COLO829 (cell line): ENCODE results near the gene POSTN.

Source experiments
- DNase-seq: peaks from one replicate; pipeline ENCODE4 v3.0.0; 2012; ENCODE audit warnings: low spot score

Gene POSTN

GRCh38 chr13:37598597-37598996 is at the start of gene POSTN:
Gene POSTN (minus strand): TSS chr13:37598768. CDS start chr13:37598726, 42 bp downstream.
- no peak for DNase-seq

GRCh38 chr13:37647031-37647650 is 48.6 kb upstream of the POSTN start:
- no peak for DNase-seq

DNA sequence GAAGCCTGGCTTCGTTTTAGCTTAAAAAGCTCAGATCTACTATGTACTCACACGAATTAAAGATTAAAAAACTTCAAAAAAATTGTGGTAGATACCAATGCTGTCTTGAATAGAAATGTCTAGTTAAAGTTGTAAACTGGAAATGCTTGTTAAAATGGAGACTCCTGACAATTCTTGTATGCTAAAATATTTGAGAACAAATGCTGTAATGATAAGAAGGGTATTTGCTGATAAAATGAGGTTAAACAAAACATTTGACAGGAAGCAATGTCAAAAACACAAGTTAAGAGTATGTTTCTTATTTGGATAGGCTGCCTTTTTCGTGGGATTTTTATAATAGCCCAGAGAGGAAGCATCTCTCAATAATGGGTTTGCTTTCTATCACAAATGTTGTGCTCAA is 48.0 kb upstream of the POSTN start:
- DNase-seq = no peak

GRCh38 chr13:37645181-37645740 is 46.7 kb upstream of the POSTN start:
- DNase-seq = no peak

- DNase-seq = no peak
These were observed 42.8 kb upstream of the POSTN start for GRCh38 chr13:37641391-37641790.

GRCh38 chr13:37640499-37640898 is 41.9 kb upstream of the POSTN start:
- peak; percentile 34 for DNase-seq

- DNase-seq = no peak
These were observed 38.1 kb upstream of the POSTN start for GRCh38 chr13:37636701-37637100.

GRCh38 chr13:37632294-37632693 is 33.7 kb upstream of the POSTN start:
- no peak for DNase-seq

GRCh38 chr13:37627428-37627827 is 28.9 kb upstream of the POSTN start:
- DNase-seq = no peak

DNA sequence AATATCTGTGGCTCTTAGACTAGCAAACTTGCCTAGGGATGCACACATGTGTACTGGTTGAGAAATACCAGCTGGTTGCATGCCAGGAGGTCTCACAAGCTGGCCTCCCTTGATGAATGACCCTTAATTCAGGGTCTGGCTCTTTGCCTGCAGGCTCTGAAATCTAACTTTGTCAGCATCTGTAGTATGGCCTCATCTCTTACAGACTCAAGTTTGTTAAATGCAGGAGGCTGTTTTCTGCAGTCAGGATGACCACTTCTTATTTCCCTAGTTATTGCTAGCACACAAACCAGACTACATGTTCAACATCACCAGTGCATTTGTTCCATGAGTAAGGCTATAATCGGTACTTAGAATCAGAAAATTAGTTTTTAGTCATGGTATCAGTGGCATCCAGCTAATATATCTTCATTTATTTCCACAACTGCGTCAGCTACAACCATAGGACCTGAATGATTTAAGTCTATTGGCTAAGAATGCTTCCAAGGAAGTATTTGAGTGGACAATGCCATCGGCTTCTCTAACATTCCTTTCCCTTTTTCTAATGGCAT is 23.3 kb upstream of the POSTN start:
- no peak for DNase-seq

GRCh38 chr13:37618554-37618953 is 20.0 kb upstream of the POSTN start:
- DNase-seq = no peak

DNA sequence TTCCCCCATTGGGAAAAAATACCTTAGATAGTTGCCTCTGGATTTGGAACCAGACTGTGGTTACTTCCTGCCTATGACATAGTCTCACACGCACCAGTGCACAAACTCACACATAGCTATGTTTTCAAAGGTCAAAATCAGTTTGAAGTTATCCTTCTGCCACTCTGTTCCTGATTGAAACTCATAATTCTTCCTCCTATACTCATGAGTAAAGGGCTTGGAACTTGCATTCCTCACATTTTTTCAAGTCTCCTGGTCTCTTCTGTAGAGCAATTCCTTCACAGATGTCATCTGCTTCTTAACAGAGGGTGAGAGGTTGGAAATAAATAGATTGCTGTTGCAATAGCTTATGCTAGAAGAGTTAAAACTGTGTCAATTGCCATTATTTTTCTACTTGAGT is 18.6 kb upstream of the POSTN start:
- no peak for DNase-seq

GRCh38 chr13:37616131-37616530 is 17.6 kb upstream of the POSTN start:
- no peak for DNase-seq

- DNase-seq = no peak
These were observed 16.7 kb upstream of the POSTN start for GRCh38 chr13:37615276-37615675.

- no peak for DNase-seq
These were observed 15.1 kb upstream of the POSTN start for GRCh38 chr13:37613638-37614037.

- DNase-seq = no peak
These were observed 14.7 kb upstream of the POSTN start for GRCh38 chr13:37613236-37613635.

GRCh38 chr13:37608750-37609339 is 10.3 kb upstream of the POSTN start:
- no peak for DNase-seq

GRCh38 chr13:37602733-37603381 is 4.3 kb upstream of the POSTN start:
- no peak for DNase-seq

DNA sequence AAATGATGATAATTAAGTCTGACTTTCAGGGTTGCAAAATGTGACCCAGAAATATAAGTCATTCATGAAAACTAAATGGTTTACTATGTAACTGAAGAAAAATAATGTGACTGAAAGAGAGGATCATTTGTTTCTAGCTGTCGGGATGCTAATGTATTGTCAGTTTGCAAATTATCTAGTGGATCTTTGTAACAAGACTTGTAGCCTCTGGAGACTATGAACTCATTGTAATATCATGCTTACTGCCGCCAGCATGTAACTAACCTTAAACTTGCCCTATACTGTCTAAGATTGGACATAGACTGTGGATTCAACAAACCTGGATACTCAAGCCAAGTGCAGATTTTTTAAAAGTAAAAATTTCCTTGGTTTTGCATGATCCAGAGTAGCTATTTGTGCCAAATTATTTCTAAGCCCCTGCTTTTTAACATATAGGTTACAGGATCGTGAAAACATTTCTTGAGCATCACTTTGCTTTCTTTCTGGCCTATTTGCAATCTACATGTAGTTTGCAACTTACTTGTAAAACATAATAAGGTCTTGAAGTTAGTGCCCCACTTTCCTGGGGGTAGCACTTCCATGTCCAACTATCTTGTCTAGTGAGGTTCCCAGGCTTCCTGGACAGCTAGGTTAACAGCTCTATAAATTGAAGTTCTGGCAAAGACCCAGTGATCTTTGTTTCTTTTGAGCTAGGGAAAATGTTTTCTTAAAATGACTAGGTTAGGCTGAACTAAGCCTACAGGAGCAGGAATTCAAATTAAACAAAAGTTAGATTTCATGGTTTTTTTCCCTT is 3.3 kb upstream of the POSTN start:
- DNase-seq = peak; percentile 13

GRCh38 chr13:37599519-37599918 is 951 bp upstream of the POSTN start:
- DNase-seq = no peak

- no peak for DNase-seq
These were observed 1.0 kb downstream of the POSTN start for GRCh38 chr13:37597477-37598025.

GRCh38 chr13:37596805-37597204 is 1.8 kb downstream of the POSTN start:
- DNase-seq = no peak
